ENCODE measurements around the gene MSGN1. TPM values are rescaled to one million over a fixed set of nuclear protein-coding genes. Genes with fewer than 3 reads are reported as not detected.
"Not testable (repeated sequence)": the region's sequence is repeated elsewhere in the genome, so short reads cannot be mapped to it uniquely, and the experiment has no call there.

Gene MSGN1
- total and polyA plus RNA-seq, 3 experiments from 2014 or later, result not detected

- Mint-ChIP-seq H3K4me1 (no peaks in the 10 kb centered on the region), H3K27ac (no peak overlapping the region), H3K9me3 (no peaks in the 10 kb centered on the region), H3K27me3 (peaks cover 8 to 40% of the 10 kb centered on the region in 2 donors), H3K4me3 (no peak overlapping the region), H3K36me3 (no peaks in the 10 kb centered on the region)
- ChIA-PET CTCF (no interaction called here), POLR2A (no interaction called here)
- Histone ChIP-seq H3K27me3 (ENCODE audit: insufficient read depth, low read length, poor library complexity, severe bottlenecking) (no peaks in the 10 kb centered on the region), H3K27ac (ENCODE audit: low read depth, low read length) (no peak overlapping the region), H3K4me1 (ENCODE audit: insufficient read depth, low read length) (no peaks in the 10 kb centered on the region), H3K4me3 (ENCODE audit: low read length) (no peak overlapping the region), H3K9me3 (ENCODE audit: low read length) (no peaks in the 10 kb centered on the region), H3K36me3 (ENCODE audit: insufficient read depth, low read length) (no peaks in the 10 kb centered on the region)
- DNase-seq, result no peak
Observed at GRCh38 chr2:17822445-17823117, 6.3 kb downstream of the MSGN1 start.

- H3K4me1 ChIP-seq (ENCODE audit: insufficient read depth, low read length); H3K27ac ChIP-seq (ENCODE audit: low read depth, low read length); DNase-seq; H3K9me3 ChIP-seq (ENCODE audit: low read length); H3K36me3 Mint-ChIP-seq; H3K4me3 Mint-ChIP-seq; H3K9me3 Mint-ChIP-seq; H3K36me3 ChIP-seq (ENCODE audit: insufficient read depth, low read length); CTCF ChIA-PET; H3K4me1 Mint-ChIP-seq; POLR2A ChIA-PET; H3K27me3 ChIP-seq (ENCODE audit: insufficient read depth, low read length, poor library complexity, severe bottlenecking); H3K4me3 ChIP-seq (ENCODE audit: low read length); H3K27ac Mint-ChIP-seq: not testable (repeated sequence)
- H3K27me3 Mint-ChIP-seq, result peaks cover 7 to 45% of the 10 kb centered on the region in 2 donors
Observed at GRCh38 chr2:17823646-17824045, 7.4 kb downstream of the MSGN1 start.

- H3K36me3 ChIP-seq (ENCODE audit: insufficient read depth, low read length), result no peaks in the 10 kb centered on the region
- Mint-ChIP-seq H3K27ac (no peak overlapping the region), H3K4me3 (no peak overlapping the region), H3K27me3 (peaks cover 16 to 58% of the 10 kb centered on the region in 2 donors), H3K36me3 (no peaks in the 10 kb centered on the region), H3K4me1 (peaks cover 0 to 7% (median 4%) of the 10 kb centered on the region in 3 donors), H3K9me3 (no peaks in the 10 kb centered on the region)
- H3K27me3 ChIP-seq (ENCODE audit: insufficient read depth, low read length, poor library complexity, severe bottlenecking), result peaks cover 10% of the 10 kb centered on the region
- no peak for DNase-seq
- H3K4me3 ChIP-seq (ENCODE audit: low read length), result no peak overlapping the region
- POLR2A ChIA-PET, result no interaction called here
- H3K4me1 ChIP-seq (ENCODE audit: insufficient read depth, low read length), result no peaks in the 10 kb centered on the region
- CTCF ChIA-PET, result no interaction called here
- H3K9me3 ChIP-seq (ENCODE audit: low read length), result no peaks in the 10 kb centered on the region
- H3K27ac ChIP-seq (ENCODE audit: low read depth, low read length), result no peak overlapping the region
Observed at GRCh38 chr2:17827316-17827715, 11.1 kb downstream of the MSGN1 start.

- CTCF ChIA-PET, result no interaction called here
- H3K4me3 Mint-ChIP-seq, result no peak overlapping the region
- H3K4me3 ChIP-seq (ENCODE audit: low read length), result no peak overlapping the region
- peaks cover 0 to 7% (median 4%) of the 10 kb centered on the region in 3 donors for H3K4me1 Mint-ChIP-seq
- H3K27ac Mint-ChIP-seq, result peak overlapping the region in 1 of 8 donors; percentile 24
- no peaks in the 10 kb centered on the region for H3K4me1 ChIP-seq (ENCODE audit: insufficient read depth, low read length)
- POLR2A ChIA-PET, result no interaction called here
- no peak overlapping the region for H3K27ac ChIP-seq (ENCODE audit: low read depth, low read length)
- H3K27me3 Mint-ChIP-seq, result peaks cover 16 to 55% of the 10 kb centered on the region in 2 donors
- no peaks in the 10 kb centered on the region for H3K9me3 ChIP-seq (ENCODE audit: low read length)
- no peaks in the 10 kb centered on the region for H3K36me3 Mint-ChIP-seq
- peaks cover 10% of the 10 kb centered on the region for H3K27me3 ChIP-seq (ENCODE audit: insufficient read depth, low read length, poor library complexity, severe bottlenecking)
- no peaks in the 10 kb centered on the region for H3K9me3 Mint-ChIP-seq
- H3K36me3 ChIP-seq (ENCODE audit: insufficient read depth, low read length), result no peaks in the 10 kb centered on the region
- DNase-seq, result no peak
Observed at GRCh38 chr2:17827785-17828184, 11.5 kb downstream of the MSGN1 start.

- no peaks in the 10 kb centered on the region for H3K9me3 Mint-ChIP-seq
- H3K4me3 Mint-ChIP-seq, result no peak overlapping the region
Observed at GRCh38 chr2:17830053-17831034, 14.1 kb downstream of the MSGN1 start.

GRCh38 chr2:17835516-17835915, 19.3 kb downstream of the MSGN1 start:
- Histone ChIP-seq H3K4me1 (ENCODE audit: insufficient read depth, low read length) (no peaks in the 10 kb centered on the region), H3K4me3 (ENCODE audit: low read length) (no peak overlapping the region), H3K9me3 (ENCODE audit: low read length) (no peaks in the 10 kb centered on the region), H3K27ac (ENCODE audit: low read depth, low read length) (no peak overlapping the region), H3K36me3 (ENCODE audit: insufficient read depth, low read length) (no peaks in the 10 kb centered on the region), H3K27me3 (ENCODE audit: insufficient read depth, low read length, poor library complexity, severe bottlenecking) (peaks cover under 1% of the 10 kb centered on the region)
- no peak for DNase-seq
- Mint-ChIP-seq H3K36me3 (no peaks in the 10 kb centered on the region), H3K27me3 (peaks cover 11 to 24% of the 10 kb centered on the region in 2 donors), H3K4me3 (no peak overlapping the region), H3K27ac (no peak overlapping the region), H3K4me1 (peaks cover 0 to 7% (median 4%) of the 10 kb centered on the region in 3 donors), H3K9me3 (no peaks in the 10 kb centered on the region)
- ChIA-PET CTCF (no interaction called here), POLR2A (no interaction called here)

More at GRCh38 chr2:17830053-17831034, 14.1 kb downstream of the MSGN1 start:
- CTCF ChIA-PET, result no interaction called here
- H3K36me3 ChIP-seq (ENCODE audit: insufficient read depth, low read length), result no peaks in the 10 kb centered on the region
- H3K27me3 ChIP-seq (ENCODE audit: insufficient read depth, low read length, poor library complexity, severe bottlenecking), result peaks cover 10% of the 10 kb centered on the region
- peak in 2 of 5 donors; percentile 2 to 9 for DNase-seq
- Mint-ChIP-seq H3K36me3 (no peaks in the 10 kb centered on the region), H3K27ac (no peak overlapping the region), H3K4me1 (peaks cover 0 to 7% (median 4%) of the 10 kb centered on the region in 3 donors), H3K27me3 (peaks cover 14 to 47% of the 10 kb centered on the region in 2 donors)
- no peak overlapping the region for H3K27ac ChIP-seq (ENCODE audit: low read depth, low read length)
- H3K9me3 ChIP-seq (ENCODE audit: low read length), result no peaks in the 10 kb centered on the region
- POLR2A ChIA-PET, result no interaction called here
- no peaks in the 10 kb centered on the region for H3K4me1 ChIP-seq (ENCODE audit: insufficient read depth, low read length)
- H3K4me3 ChIP-seq (ENCODE audit: low read length), result no peak overlapping the region

- ChIA-PET POLR2A (no interaction called here), CTCF (no interaction called here)
- no peaks in the 10 kb centered on the region for H3K36me3 ChIP-seq (ENCODE audit: insufficient read depth, low read length)
- no peaks in the 10 kb centered on the region for H3K27me3 ChIP-seq (ENCODE audit: insufficient read depth, low read length, poor library complexity, severe bottlenecking)
- DNase-seq, result no peak
- Mint-ChIP-seq H3K27me3 (peaks cover 7 to 8% of the 10 kb centered on the region in 2 donors), H3K9me3 (peaks cover 0 to 1% (median 0%) of the 10 kb centered on the region in 5 donors), H3K4me3 (no peak overlapping the region), H3K36me3 (no peaks in the 10 kb centered on the region), H3K27ac (no peak overlapping the region), H3K4me1 (no peaks in the 10 kb centered on the region)
- no peaks in the 10 kb centered on the region for H3K9me3 ChIP-seq (ENCODE audit: low read length)
- H3K27ac ChIP-seq (ENCODE audit: low read depth, low read length), result no peak overlapping the region
- H3K4me3 ChIP-seq (ENCODE audit: low read length), result no peak overlapping the region
- H3K4me1 ChIP-seq (ENCODE audit: insufficient read depth, low read length), result no peaks in the 10 kb centered on the region
Observed at GRCh38 chr2:17839959-17840358, 23.7 kb downstream of the MSGN1 start.

- no peaks in the 10 kb centered on the region for H3K4me1 ChIP-seq (ENCODE audit: insufficient read depth, low read length)
- ChIA-PET POLR2A (no interaction called here), CTCF (no interaction called here)
- no peaks in the 10 kb centered on the region for H3K9me3 ChIP-seq (ENCODE audit: low read length)
- DNase-seq, result no peak
- peaks cover 3 to 4% of the 10 kb centered on the region in 2 donors for H3K27me3 Mint-ChIP-seq
- no peak overlapping the region for H3K27ac Mint-ChIP-seq
- no peak overlapping the region for H3K27ac ChIP-seq (ENCODE audit: low read depth, low read length)
- peaks cover 0 to 1% (median 0%) of the 10 kb centered on the region in 5 donors for H3K9me3 Mint-ChIP-seq
- H3K4me3 ChIP-seq (ENCODE audit: low read length), result no peak overlapping the region
- H3K4me3 Mint-ChIP-seq, result no peak overlapping the region
- no peaks in the 10 kb centered on the region for H3K4me1 Mint-ChIP-seq
- H3K27me3 ChIP-seq (ENCODE audit: insufficient read depth, low read length, poor library complexity, severe bottlenecking), result no peaks in the 10 kb centered on the region
- H3K36me3 Mint-ChIP-seq, result no peaks in the 10 kb centered on the region
- no peaks in the 10 kb centered on the region for H3K36me3 ChIP-seq (ENCODE audit: insufficient read depth, low read length)
Observed at GRCh38 chr2:17843457-17843856, 27.2 kb downstream of the MSGN1 start.
